ENCODE data around the gene FUT8.

DNA sequence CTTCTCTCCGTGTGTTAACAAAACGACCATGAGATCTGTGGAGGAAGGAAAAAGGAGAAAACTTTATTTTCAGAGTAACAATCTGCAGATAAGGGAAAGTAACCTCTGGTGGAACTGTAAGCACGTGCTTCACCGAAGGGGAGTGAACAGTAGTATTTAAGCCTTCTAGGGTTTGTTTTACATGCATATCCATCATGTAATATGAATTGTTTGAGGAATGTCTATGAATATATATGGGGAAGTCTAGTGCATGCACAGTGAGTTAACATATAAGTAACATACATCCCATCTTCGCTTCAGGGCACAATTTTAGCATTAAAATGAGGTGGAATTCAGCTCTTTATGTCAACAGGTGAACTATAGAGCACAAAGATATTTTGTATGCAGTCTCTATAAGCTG lies 101.1 kb downstream of the FUT8 start:
- TF ChIP-seq, protein P1, sequence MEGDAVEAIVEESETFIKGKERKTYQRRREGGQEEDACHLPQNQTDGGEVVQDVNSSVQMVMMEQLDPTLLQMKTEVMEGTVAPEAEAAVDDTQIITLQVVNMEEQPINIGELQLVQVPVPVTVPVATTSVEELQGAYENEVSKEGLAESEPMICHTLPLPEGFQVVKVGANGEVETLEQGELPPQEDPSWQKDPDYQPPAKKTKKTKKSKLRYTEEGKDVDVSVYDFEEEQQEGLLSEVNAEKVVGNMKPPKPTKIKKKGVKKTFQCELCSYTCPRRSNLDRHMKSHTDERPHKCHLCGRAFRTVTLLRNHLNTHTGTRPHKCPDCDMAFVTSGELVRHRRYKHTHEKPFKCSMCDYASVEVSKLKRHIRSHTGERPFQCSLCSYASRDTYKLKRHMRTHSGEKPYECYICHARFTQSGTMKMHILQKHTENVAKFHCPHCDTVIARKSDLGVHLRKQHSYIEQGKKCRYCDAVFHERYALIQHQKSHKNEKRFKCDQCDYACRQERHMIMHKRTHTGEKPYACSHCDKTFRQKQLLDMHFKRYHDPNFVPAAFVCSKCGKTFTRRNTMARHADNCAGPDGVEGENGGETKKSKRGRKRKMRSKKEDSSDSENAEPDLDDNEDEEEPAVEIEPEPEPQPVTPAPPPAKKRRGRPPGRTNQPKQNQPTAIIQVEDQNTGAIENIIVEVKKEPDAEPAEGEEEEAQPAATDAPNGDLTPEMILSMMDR (IDR thresholded peaks at IDR 0.05 in 4 of 5, conservative IDR thresholded peaks at IDR 0.05 in 1 of 5): no peak
- TF ChIP-seq POLR2A (IDR thresholded peaks at IDR 0.05): no peak

Data from gastrocnemius medialis (tissue), 4 donors.